ENCODE measurements around the gene SPEM2.

Gene SPEM2

GRCh38 chr17:7425316-7425715 lies at the start of gene SPEM2:
Gene SPEM2 (plus strand): TSS chr17:7425616. CDS start chr17:7425689, 73 bp downstream.
- DNase-seq (ENCODE audit: low read depth in 1 of 2, low spot score in 1 of 2): no peak

GRCh38 chr17:7379134-7379533 lies 46.3 kb upstream of the SPEM2 start:
- no peak for DNase-seq (ENCODE audit: low read depth in 1 of 2, low spot score in 1 of 2)

GRCh38 chr17:7380321-7380720 lies 45.1 kb upstream of the SPEM2 start:
- no peak for DNase-seq (ENCODE audit: low read depth in 1 of 2, low spot score in 1 of 2)

DNA sequence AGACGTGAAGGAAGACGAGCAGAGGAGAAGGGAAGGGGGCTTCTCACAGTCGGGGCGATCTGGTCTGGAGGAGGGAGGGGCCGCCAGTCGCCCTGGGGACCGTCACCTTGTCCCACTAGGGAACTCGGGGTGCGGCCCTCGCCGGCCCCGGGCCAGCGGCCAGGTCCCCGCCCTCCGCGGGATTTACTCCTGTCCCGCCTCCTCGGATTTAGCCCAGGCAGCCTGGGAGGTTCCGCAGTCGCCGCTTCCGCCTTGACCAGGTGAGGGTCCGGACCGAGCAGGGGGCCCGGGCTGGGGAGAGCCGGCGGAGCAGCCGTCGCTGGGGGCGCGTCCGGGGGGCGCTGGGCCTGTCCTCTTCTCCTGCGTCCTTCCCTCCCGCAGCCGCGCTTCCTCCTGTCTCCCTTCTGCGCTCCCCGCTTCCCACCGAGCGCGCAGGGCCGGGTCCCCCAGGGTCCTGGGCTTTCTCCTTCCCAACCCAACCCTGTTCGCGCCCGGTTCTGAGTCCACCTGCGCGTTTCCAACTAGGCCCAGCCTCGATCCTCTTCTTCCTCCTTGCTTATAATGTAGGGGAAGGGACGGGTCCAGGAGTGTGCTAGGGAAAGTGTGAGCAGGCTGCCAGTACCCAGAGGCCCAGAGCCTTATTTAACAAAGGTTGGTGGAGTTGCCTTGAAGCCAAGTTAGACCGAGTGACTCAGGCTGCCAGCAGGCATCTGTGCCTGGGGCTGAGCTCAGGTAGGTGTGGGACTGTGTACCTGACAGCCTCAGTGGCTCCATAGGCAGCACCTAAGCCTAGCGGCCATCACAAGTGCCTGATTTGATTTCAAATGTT lies 44.3 kb upstream of the SPEM2 start, which contains the start of gene TNK1:
TNK1 (plus strand) TSS at position 235 of the 829 bp plus-strand sequence. CDS start 1,838 bp downstream, outside the sequence.
- DNase-seq (ENCODE audit: low read depth in 1 of 2, low spot score in 1 of 2): no peak

DNA sequence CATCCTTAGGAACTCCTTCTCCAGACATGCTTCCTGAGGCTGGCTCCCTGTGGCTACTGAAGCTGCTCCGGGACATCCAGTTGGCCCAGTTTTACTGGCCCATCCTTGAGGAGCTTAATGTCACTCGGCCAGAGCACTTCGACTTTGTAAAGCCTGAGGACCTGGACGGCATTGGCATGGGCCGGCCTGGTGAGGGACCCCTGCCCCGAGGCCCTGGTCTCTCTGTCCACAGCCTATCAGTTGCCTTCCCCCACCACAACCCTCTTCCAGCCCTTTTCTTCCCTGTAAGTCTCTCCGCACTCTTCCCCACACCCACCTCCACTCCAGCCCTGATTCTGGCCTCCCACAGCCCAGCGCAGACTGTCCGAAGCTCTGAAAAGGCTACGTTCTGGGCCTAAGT lies 42.5 kb upstream of the SPEM2 start:
- no peak for DNase-seq (ENCODE audit: low read depth in 1 of 2, low spot score in 1 of 2)

DNA sequence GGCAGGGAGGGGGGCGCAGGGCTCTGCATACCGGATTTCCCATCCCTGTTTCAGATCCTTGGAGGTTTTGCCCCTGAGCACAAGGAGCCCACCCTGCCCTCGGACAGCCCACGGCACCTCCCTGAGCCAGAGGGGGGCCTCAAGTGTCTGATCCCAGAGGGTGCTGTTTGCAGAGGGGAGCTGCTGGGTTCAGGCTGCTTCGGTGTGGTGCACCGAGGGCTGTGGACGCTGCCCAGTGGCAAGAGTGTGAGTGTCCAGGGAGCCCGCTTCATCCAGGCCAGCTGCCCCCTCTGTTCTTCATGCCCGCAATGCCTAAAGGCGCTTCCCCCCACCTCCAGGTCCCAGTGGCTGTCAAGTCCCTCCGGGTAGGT lies 42.1 kb upstream of the SPEM2 start:
- no peak for DNase-seq (ENCODE audit: low read depth in 1 of 2, low spot score in 1 of 2)

DNA sequence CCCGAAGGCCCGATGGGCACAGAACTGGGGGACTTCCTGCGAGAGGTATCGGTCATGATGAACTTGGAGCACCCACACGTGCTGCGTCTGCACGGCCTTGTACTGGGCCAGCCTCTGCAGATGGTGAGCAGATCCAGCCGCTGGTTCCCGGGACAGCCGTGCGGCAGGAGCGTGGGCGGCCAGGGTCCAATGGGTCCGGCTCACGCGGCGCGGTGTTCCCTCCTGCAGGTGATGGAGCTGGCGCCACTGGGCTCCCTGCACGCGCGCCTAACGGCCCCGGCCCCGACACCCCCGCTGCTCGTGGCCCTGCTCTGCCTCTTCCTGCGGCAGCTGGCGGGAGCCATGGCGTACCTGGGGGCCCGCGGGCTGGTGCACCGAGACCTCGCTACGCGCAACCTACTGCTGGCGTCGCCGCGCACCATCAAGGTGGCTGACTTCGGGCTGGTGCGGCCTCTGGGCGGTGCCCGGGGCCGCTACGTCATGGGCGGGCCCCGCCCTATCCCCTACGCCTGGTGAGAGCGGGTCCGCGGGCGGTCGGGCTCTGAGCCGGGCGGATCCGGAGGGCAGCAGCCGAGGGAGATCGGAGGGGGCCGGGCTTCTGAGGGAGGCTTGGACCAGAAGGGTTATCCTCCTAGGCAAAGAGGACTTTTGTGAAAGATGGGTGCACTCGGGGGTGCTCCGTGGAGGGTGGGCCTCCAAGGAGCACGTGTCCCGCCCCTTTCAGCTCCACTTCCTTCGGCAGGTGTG lies 41.5 kb upstream of the SPEM2 start:
- DNase-seq (ENCODE audit: low read depth in 1 of 2, low spot score in 1 of 2): peak; percentile 57 to 71

- no peak for DNase-seq (ENCODE audit: low read depth in 1 of 2, low spot score in 1 of 2)
Observed at GRCh38 chr17:7384489-7385081, 40.8 kb upstream of the SPEM2 start.

DNA sequence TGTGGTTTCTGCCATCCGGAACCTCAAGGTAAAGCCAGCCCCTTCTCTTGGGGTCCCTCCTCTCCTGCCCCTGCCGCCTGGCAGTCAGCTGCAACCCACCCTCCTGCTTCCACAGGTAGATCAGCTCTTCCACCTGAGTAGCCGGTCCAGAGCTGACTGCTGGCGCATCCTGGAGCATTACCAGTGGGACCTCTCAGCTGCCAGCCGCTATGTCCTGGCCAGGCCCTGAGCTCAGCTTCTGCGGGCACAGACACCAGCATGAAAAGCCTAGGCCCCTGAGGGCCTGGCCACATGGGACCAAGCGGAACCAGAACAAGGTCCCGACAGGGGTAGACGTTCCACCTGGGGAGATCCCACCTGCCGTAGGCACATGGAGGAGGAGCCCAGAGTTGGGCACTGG lies 36.6 kb upstream of the SPEM2 start:
- DNase-seq (ENCODE audit: low read depth in 1 of 2, low spot score in 1 of 2): no peak

DNA sequence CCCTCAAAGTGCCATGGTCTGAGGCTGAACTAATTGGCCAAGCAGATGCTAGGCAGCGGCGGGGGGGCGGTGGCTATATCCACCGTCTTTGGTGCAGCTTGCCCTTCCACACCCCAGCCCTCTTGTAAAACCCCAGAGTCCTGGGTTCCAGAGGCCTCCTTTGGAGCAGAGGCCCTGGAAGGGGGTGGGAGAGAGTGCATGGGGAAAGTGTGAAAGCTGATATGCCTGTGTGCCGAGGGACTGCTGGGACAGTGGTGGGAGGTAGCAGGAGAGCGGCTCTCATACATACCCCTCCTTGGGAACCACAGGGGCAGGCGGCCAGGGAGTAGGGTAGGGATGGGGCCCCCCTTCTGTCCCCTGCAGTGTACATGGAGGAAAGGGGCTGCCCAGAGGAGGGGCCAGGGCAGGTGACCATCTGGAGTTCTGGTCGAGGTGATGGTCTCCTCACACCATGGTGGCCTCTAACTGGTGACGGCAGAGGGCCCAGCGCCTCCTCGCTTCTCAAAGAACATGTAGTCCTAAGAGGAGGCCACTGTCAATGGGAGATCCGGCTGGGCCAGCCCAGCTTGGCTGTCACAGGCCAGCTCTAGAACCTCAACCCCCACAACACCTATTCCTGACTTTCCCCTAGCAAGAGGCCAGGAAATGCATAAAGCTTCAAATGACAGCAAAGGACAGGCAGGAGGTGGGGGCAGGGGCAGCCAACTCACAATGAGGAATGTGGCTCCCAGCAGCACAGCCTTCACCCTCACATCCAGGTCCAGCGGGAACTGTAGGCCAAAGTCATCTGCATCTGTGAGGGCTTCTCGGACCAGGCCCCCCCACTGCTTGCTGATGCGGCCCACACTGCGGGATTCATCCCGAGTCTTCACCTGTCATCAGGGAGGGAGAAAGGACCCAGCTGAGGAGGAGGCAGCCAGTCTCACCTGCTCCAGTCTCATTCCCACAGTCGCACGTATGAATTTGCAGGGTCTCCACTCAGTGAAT lies 35.2 kb upstream of the SPEM2 start:
- no peak for DNase-seq (ENCODE audit: low read depth in 1 of 2, low spot score in 1 of 2)

DNA sequence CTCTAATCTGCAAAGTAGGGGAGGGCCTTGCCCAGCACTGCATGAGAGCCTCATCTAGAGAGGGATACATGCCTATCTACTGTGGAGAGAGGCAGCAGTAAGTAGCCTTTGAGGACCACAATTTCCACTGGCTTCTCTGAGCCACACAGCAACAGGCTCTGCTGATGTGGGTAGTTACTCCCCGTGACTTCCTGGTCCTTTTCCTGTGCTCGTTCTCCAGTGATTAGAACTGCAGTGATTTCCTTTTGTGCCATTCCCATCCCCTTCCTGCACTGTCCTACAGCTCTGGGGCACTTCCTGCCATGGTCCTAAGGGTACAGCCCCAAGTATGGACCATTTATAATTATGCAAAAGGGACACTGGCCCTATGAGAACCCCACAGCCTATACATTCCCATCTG lies 34.1 kb upstream of the SPEM2 start:
- no peak for DNase-seq (ENCODE audit: low read depth in 1 of 2, low spot score in 1 of 2)

DNA sequence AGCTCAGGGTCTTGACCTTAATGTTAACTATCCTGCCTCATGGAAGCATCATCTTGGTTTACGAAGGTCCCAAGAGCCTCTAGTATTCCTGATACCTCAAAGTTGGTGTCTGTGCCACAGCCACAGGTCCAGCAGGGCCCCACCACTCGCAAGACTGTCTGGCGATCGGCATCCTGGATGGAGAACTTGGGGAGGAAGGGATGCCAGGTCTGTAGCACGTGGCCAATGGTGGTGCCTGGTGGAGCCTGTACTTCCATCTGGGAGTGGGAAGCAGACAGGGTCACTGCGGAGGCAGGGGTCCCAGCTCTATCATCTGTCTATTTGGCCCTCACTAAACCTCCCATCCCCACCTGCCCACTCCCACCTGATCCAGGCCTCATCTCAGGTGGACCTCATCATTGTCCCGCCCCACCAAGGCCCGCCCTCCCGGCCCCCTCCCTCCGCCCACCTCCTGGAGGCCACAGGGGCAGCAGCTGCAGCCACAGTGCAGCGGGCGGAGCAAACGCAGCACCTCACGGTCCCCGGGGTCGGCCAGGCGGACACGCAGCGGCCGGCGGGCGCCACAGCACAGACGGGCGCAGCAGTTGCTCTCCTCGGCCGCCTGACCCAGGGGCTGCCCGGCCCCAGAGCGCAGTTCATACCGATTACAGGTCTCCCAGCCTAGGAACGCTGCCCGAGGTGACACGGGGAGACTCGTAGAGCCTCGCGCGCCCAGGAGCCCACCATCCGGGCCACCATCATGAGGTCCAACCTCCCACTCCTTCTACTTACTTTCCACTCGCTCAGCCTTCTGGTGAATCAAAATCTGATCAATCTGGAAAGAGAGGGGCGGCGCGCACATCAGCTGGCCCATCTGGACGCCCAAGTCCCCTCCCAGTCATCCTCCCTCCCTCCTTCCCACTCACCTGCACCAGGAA lies 32.5 kb upstream of the SPEM2 start:
- DNase-seq (ENCODE audit: low read depth in 1 of 2, low spot score in 1 of 2): no peak

GRCh38 chr17:7393613-7394451 lies 31.6 kb upstream of the SPEM2 start:
- DNase-seq (ENCODE audit: low read depth in 1 of 2, low spot score in 1 of 2): peak; percentile 34 to 39

DNA sequence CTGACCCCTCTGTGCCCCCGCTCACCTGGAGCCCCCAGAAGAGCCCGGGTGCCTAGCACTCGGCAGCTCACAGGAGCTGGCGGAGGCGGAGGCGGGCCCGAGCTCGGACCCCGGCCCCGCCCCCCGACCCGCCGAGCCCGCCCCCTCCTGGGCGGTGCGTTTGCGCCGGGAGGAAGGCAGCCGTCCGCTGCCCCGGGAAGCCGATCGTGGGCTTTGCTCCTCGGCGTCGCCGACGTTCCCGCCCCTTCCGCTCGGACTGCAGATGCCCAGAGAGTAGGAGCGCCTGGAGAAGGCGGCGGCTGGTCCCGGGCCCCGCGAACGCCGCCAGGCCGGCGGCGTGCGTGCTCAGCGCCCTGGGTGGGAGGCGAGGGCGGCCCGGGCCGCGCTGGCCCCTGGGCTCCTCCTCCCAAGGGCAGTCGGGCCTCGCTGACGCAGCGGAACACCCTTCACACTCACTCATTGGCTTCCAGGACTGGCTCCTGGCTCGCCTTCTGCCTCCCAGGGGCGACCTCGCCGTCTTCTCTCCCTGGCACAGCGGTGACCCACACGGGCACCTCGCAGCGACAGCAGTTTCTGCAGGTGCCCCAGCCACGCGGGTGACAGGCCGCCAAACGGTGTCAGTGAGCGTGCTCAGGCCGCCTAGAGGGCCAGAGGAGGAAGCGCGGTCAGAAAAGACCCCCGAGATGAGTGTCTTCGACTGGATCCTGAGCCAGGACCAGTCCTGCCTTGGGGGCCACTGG lies 30.8 kb upstream of the SPEM2 start, which contains the start of gene PLSCR3:
PLSCR3 (minus strand) TSS at position 74 of the 740 bp plus-strand sequence. CDS start 415 bp downstream, outside the sequence.
- peak; percentile 57 to 72 for DNase-seq (ENCODE audit: low read depth in 1 of 2, low spot score in 1 of 2)

DNA sequence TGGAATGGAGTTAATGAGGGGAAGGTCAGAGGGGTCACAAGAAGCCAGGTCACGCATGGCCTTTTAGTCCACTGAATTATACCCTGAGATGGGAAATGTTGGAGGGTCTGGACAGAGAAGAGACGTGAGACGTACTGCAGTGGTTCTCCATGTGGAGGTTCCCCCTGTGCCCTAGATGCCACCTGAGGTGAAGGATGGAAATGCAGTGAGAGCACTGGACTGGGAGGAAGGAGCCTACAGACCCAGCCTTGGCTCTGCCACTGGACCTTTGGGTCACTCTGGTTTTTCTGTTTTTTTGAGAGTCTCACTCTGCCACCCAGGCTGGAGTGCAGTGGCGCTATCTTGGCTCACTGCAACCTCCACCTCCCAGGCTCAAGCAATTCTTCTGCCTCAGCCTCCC lies 29.3 kb upstream of the SPEM2 start:
- DNase-seq (ENCODE audit: low read depth in 1 of 2, low spot score in 1 of 2): no peak

DNA sequence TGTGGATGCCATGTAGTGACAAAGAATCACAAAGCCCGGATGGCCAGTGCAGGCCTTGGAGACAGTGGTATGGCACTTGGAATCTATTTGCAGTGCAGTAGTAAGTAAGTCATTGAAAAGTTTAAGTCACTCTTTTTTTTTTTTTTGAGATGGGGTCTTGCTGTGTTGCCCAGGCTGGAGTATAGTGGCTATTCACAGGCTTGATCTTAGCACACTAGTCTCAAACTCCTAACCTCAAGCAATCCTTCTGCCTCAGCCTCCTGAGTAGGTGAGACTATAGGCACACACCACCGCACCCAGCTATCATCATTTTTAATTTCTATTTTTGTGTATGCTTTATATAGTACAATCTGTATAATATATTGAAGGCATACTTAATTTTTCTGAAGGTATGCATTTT lies 26.8 kb upstream of the SPEM2 start:
- DNase-seq (ENCODE audit: low read depth in 1 of 2, low spot score in 1 of 2): no peak

- no peak for DNase-seq (ENCODE audit: low read depth in 1 of 2, low spot score in 1 of 2)
Observed at GRCh38 chr17:7403043-7403726, 22.2 kb upstream of the SPEM2 start.

- no peak for DNase-seq (ENCODE audit: low read depth in 1 of 2, low spot score in 1 of 2)
Observed at GRCh38 chr17:7403727-7403976, 21.8 kb upstream of the SPEM2 start.
